ENCODE measurements around the gene SLC44A5.

The SLC44A5 gene

GRCh38 chr1:75615613-75616435 lies 4.9 kb upstream of the SLC44A5 start:
- no peak for DNase-seq (ENCODE audit: low read depth)
- TF ChIP-seq POLR2A (IDR thresholded peaks at IDR 0.05; ENCODE audit: extremely low read depth, insufficient read length) (no peak), MYC (IDR thresholded peaks at IDR 0.05; ENCODE audit: low read depth, low read length) (no peak)
- no peak overlapping the region for H3K4me3 ChIP-seq (ENCODE audit: low read depth, low read length)

- H3K4me3 ChIP-seq (ENCODE audit: low read depth, low read length): no peak overlapping the region
- DNase-seq (ENCODE audit: low read depth): no peak
- TF ChIP-seq MAX (IDR thresholded peaks at IDR 0.05; ENCODE audit: low read depth, low read length) (no peak), MYC (IDR thresholded peaks at IDR 0.05; ENCODE audit: low read depth, low read length) (no peak), POLR2A (IDR thresholded peaks at IDR 0.05; ENCODE audit: extremely low read depth, insufficient read length) (no peak), CTCF (IDR thresholded peaks at IDR 0.05; ENCODE audit: low read depth, low read length) (no peak)
Observed at GRCh38 chr1:75614399-75614756, 3.5 kb upstream of the SLC44A5 start.

DNA sequence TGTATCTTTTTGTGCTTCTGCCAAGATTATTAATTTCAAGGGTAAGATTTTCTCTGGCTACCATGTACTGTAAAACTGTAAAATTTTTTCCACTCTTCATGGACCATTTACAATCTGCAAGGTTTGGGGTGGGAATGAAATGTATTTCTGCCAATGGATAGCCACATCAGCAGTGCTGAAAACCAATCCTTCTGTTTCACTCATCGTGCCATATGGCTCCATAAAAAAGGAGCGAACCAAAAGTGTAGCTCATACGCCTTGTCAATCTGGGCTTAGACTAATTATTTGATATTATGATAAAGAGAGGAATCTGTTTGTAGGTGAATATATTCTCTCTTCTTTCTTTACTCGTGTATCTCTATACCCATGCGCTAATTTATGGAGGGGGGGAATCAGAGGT lies 3.0 kb upstream of the SLC44A5 start:
- no peak overlapping the region for H3K4me3 ChIP-seq (ENCODE audit: low read depth, low read length)
- no peak for DNase-seq (ENCODE audit: low read depth)
- TF ChIP-seq POLR2A (IDR thresholded peaks at IDR 0.05; ENCODE audit: extremely low read depth, insufficient read length): no peak
- no peak for TF ChIP-seq MAX (IDR thresholded peaks at IDR 0.05; ENCODE audit: low read depth, low read length)
- TF ChIP-seq CTCF (IDR thresholded peaks at IDR 0.05; ENCODE audit: low read depth, low read length): no peak
- TF ChIP-seq MYC (IDR thresholded peaks at IDR 0.05; ENCODE audit: low read depth, low read length): no peak

GRCh38 chr1:75612976-75613375 lies 2.1 kb upstream of the SLC44A5 start:
- no peak for DNase-seq (ENCODE audit: low read depth)
- TF ChIP-seq CTCF (IDR thresholded peaks at IDR 0.05; ENCODE audit: low read depth, low read length): no peak
- no peak for TF ChIP-seq POLR2A (IDR thresholded peaks at IDR 0.05; ENCODE audit: extremely low read depth, insufficient read length)
- no peak for TF ChIP-seq MYC (IDR thresholded peaks at IDR 0.05; ENCODE audit: low read depth, low read length)
- no peak for TF ChIP-seq MAX (IDR thresholded peaks at IDR 0.05; ENCODE audit: low read depth, low read length)
- no peak overlapping the region for H3K4me3 ChIP-seq (ENCODE audit: low read depth, low read length)

DNA sequence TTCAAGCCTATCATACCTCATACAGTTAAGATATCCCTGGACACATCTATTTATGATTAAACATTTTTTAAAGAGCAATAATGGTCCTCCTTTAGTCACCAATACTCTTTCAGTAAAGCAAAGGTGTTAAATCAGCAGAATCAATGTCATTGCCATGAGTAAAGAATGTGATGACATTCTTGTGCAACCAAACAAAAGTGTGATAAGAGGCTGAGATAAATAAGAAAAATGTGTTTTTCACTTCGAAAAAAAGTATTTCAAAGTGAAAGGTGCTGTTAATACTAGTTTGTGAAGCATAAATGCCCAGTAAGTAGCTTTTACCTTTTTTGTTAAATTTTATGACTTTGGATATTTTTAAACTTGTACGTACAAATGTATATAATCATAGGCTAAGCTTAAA lies 8.4 kb downstream of the SLC44A5 start:
- H3K4me3 ChIP-seq (ENCODE audit: low read depth, low read length): no peak overlapping the region
- TF ChIP-seq MAX (IDR thresholded peaks at IDR 0.05; ENCODE audit: low read depth, low read length) (no peak), POLR2A (IDR thresholded peaks at IDR 0.05; ENCODE audit: extremely low read depth, insufficient read length) (no peak), CTCF (IDR thresholded peaks at IDR 0.05; ENCODE audit: low read depth, low read length) (no peak), MYC (IDR thresholded peaks at IDR 0.05; ENCODE audit: low read depth, low read length) (no peak)
- DNase-seq (ENCODE audit: low read depth): no peak

DNA sequence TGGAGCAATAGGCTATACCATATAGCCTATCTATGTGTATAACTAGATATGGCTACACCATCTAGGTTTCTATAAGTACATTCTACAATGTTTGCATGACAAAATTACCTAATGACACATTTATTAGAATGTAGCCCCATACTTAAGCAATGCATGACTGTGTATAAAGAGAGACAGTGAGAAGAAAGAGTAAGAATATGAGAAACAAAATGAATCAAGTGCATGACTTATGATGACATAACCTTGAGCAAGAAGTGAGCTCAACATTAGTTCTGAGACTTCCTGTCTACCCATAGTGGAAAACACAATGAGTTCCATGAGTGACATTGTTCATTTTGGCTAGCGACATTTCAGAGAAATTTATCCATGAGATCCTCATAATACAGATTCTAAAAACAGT lies 10.1 kb downstream of the SLC44A5 start:
- TF ChIP-seq CTCF (IDR thresholded peaks at IDR 0.05; ENCODE audit: low read depth, low read length) (no peak), MAX (IDR thresholded peaks at IDR 0.05; ENCODE audit: low read depth, low read length) (no peak), MYC (IDR thresholded peaks at IDR 0.05; ENCODE audit: low read depth, low read length) (no peak), POLR2A (IDR thresholded peaks at IDR 0.05; ENCODE audit: extremely low read depth, insufficient read length) (no peak)

More for the DNA sequence above, 10.1 kb downstream of the SLC44A5 start:
- DNase-seq (ENCODE audit: low read depth): no peak
- no peak overlapping the region for H3K4me3 ChIP-seq (ENCODE audit: low read depth, low read length)
